SJSA1 (cell line): ENCODE data around the gene SF3A1. TPM values are rescaled to one million over a fixed set of nuclear protein-coding genes. Genes with fewer than 3 reads are reported as not detected.

Experiments
- DNase-seq, 2 experiments: peaks; one replicate each; pipeline ENCODE4 v3.0.0-alpha.2; 2015 to 2020; ENCODE audit warnings: low spot score in 2 of 2, low read depth in 1 of 2
- H3K27ac ChIP-seq: fragments of 250-450 bp; sonication (Bioruptor Pico); 2 replicates; pipeline ENCODE4 v1.5.1; 2020; ENCODE audit warnings: mild to moderate bottlenecking, moderate library complexity
- H3K27me3 ChIP-seq: fragments of 250-450 bp; sonication (Bioruptor Pico); replicated peaks from 2 replicates; pipeline ENCODE4 v1.5.1; 2020; ENCODE audit warnings: mild to moderate bottlenecking, moderate library complexity
- H3K36me3 ChIP-seq: fragments of 250-450 bp; sonication (Bioruptor Pico); 2 replicates; pipeline ENCODE4 v1.5.1; 2020; ENCODE audit warnings: mild to moderate bottlenecking
- H3K4me1 ChIP-seq: fragments of 250-450 bp; sonication (Bioruptor Pico); replicated peaks from 2 replicates; pipeline ENCODE4 v1.6.1; 2021; ENCODE audit warnings: mild to moderate bottlenecking
- H3K4me3 ChIP-seq: fragments of 250-450 bp; sonication (Bioruptor Pico); 2 replicates; pipeline ENCODE4 v1.5.1; 2020; ENCODE audit warnings: mild to moderate bottlenecking
- H3K9me3 ChIP-seq: fragments of 250-450 bp; sonication (Bioruptor Pico); replicated peaks from 2 replicates; pipeline ENCODE4 v1.5.1; 2020; ENCODE audit warnings: mild to moderate bottlenecking
- total RNA-seq: library from RNA; depleted of rRNA; stranded (reverse); fragments of >200 nt; shearing (Covaris generic); gene quantifications from 2 replicates; pipeline ENCODE4 v1.2.3, GENCODE V29; 2014

The SF3A1 gene
- total RNA-seq, 1 experiment from 2014 or later = 37.2 TPM

DNA sequence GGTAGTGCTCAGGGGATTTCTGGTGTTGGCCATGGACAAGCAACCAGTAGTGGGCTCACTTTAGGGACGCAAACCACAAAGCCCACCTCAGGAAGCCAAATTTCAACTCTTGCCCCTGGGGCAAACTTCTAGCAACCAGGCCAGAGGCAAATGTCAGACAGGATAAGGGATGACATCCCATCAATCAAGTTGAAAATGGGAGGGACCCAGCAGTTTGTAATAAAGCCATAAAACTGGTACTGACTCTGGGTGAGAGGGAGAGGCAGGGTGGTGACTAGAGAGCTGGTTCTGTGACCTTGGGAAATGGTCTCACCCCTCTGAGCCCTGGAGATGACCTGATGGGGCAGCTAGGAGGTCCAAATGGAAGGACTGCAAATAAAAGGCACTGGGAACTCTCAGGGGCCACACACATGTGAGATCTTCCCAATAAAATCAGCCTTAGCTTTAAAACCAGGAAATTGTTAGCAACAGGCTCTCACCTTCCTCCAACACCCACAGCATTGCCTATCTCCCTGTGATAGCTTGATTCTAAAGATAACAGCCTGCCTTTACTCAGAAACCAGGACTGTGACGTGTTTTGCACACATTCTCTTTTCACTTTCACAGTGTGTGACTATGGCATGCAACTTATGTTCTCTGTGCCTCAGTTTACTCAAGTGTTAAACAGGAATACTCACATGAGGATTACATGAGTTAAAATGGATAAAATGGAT, 23.5 kb downstream of the SF3A1 start:
- Histone ChIP-seq H3K4me3 (no peak overlapping the region), H3K9me3 (no peaks in the 10 kb centered on the region), H3K4me1 (0 out of 2 replicates have a peak, but pooled peaks cover 5% of the 10 kb centered on the region), H3K27ac (no peak overlapping the region), H3K36me3 (peaks cover 84% of the 10 kb centered on the region), H3K27me3 (no peaks in the 10 kb centered on the region)
- DNase-seq = no peak

DNA sequence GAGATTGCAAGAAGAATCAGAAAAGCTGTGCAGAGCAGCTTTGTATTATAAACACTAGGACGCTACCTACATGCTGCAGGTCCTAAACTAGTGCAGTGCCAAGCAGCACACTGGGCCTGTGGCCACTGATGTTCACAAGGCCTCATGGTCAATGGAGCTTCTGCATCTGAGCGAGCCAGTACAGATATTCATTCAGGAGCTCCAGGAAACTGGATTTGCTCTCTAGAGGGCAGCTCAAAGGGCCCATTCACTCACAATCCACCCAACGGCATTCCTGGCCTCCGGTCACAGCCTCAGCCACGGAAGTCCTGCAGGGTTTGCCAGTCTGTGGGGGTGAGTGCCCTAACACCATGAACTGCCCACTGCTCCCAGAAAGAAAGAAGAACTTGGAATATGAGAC, 24.1 kb downstream of the SF3A1 start:
- Histone ChIP-seq H3K9me3 (no peaks in the 10 kb centered on the region), H3K27me3 (no peaks in the 10 kb centered on the region), H3K4me3 (no peak overlapping the region), H3K4me1 (0 out of 2 replicates have a peak, but pooled peaks cover 5% of the 10 kb centered on the region), H3K36me3 (peaks cover 78% of the 10 kb centered on the region), H3K27ac (no peak overlapping the region)
- no peak for DNase-seq

DNA sequence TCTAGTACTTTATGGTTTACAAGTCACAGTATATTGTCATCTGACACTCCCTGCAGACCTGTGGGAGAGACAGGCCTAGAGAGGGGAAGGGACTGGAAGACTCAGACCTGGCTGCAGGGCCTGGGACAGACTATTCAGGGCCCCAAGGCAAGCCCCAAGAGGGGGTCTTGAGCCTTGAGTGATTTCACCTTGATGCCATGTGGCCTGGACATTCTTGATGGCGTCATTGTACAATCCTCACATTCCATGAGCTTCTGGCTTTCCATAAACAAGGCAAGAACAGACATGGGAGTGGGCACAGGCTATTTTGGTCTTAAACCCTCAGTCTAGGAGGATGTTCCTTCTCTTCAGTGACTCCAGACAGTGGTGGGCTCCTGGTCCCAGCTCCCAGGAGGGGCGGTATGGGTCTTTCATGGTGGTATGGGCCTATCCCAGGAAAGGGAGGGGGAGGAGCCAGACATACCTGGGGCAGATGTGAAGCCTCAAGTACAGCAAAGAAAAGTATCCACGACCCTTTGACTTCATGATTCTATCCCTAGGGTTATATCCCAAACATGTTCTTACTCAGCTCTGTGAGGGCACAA, 28.1 kb downstream of the SF3A1 start:
- peaks cover 3% of the 10 kb centered on the region for H3K9me3 ChIP-seq
- peaks cover 59% of the 10 kb centered on the region for H3K36me3 ChIP-seq
- no peak for DNase-seq
- H3K4me1 ChIP-seq = peaks cover 29% of the 10 kb centered on the region
- H3K4me3 ChIP-seq = no peak overlapping the region
- H3K27ac ChIP-seq = no peak overlapping the region
- no peaks in the 10 kb centered on the region for H3K27me3 ChIP-seq

DNA sequence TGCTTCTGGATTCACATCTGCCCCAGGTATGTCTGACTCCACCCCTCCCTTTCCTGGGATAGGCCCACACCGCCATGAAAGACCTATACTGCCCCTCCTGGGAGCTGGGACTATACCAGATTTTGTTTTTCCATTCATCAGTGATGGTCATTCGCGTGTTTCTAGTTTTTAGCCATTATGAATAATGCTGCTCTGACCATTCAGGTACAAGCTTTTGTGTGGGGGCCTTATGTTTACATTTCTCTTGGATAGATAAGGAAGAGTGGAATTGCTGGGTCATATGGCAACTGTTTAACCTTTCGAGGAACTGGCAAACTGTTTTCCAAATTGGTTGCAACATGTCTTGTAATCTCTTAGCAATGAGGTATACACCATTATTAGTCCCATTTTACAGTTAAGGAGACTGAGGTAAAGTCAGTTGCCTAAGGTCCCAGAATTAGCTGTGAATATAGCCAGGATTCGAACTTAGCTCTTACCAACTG, 28.8 kb downstream of the SF3A1 start:
- DNase-seq = no peak
- no peaks in the 10 kb centered on the region for H3K27me3 ChIP-seq
- no peak overlapping the region for H3K4me3 ChIP-seq
- H3K27ac ChIP-seq = no peak overlapping the region
- peaks cover 59% of the 10 kb centered on the region for H3K36me3 ChIP-seq
- peaks cover 29% of the 10 kb centered on the region for H3K4me1 ChIP-seq
- peaks cover 3% of the 10 kb centered on the region for H3K9me3 ChIP-seq

DNA sequence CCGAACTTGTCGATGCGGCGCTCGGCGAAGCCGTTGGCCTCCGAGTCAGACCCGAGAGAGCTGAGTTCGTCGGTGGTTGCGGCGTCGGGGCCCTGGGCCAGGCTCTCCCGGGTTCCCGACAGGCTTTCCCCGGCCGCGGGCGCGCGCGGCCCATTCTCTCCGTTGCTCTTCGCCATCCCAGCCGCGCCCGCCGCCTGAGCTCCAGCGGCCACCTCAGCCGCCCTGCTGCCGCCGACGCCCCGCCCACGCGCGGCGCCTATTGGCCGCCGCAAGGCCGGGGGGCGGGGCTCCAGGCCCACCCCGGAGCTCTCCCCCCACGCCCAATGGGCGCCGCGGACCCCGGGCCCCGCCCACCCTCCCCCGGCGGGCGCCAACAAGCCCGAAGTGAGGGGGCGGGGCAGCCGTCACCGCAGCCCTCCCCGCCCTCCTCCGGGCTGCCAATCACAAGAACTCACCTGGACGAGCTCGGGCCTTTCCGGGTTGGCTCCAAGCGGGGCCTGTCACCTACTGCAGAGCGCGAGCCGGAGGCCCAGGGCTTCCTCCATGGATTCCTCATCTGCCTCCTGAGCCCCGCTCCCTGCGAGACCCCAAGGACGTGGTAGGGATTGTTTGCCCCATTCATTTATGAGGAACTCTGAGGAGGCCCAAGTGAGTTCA, 29.9 kb downstream of the SF3A1 start, which contains the start of gene TBC1D10A:
Gene TBC1D10A (minus strand): TSS at position 236 of the 657 bp plus-strand sequence. CDS start 60 bp downstream, at position 176.
- Histone ChIP-seq H3K4me1 (peaks cover 29% of the 10 kb centered on the region), H3K36me3 (peaks cover 50% of the 10 kb centered on the region), H3K9me3 (peaks cover 3% of the 10 kb centered on the region), H3K27me3 (no peaks in the 10 kb centered on the region), H3K27ac (peak within 1 kb of the TSS; percentile 75), H3K4me3 (peak within 1 kb of the TSS; percentile 99)
- peak; percentile 82 to 88 for DNase-seq

DNA sequence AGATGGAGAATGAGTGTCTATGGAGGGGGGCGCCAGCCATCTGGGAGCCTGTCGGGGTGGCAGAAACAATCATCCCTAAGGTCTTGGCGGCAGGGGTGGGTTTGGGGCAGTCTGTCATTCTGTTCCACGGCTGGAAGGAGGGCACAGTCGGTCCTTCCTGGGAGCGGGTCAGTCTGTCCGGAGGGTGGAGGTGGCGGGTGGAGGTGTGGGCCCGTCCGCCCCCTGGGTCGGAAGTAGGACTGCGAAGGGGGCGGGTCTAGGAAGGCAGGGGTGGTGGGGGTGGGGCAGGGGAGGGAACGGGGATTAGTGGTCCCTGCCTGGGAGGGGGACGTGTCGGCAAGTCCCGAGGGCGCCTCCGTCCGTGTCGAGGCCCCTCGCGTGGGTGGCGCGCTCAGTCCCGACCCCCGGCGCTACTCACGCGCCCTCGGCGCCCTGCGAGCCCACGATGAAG, 30.4 kb downstream of the SF3A1 start:
- Histone ChIP-seq H3K27ac (peak overlapping the region; percentile 75), H3K27me3 (no peaks in the 10 kb centered on the region), H3K9me3 (peaks cover 3% of the 10 kb centered on the region), H3K36me3 (peaks cover 44% of the 10 kb centered on the region), H3K4me1 (peaks cover 29% of the 10 kb centered on the region), H3K4me3 (peak overlapping the region; percentile 99)
- peak in 1 of 2 experiments; percentile 55 for DNase-seq

DNA sequence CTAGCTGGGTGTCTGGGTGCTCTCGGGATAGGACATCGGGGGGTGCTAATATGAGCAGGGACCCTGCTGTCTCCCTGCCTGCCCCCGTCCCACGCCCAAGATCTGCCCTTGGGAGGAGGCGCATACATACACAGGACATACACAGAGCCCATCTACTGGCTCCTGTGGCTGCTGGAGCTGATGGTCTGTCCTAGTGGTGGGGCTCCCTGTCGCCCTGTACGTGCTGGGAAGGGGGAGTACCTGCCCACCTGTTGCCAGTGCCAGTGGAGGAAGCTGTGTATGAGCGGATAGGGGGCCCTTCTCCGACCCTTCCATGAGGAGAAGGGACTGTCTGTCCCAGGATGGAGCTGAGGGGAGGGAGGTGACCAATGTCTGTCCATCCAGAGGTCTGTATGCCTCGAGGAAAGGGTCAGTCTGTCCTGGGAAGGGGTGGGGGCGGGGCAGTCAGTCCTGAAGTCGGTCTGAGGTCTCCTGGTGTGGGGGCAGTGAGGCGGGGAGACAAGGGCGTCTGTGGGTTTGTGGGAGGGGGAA, 30.9 kb downstream of the SF3A1 start:
- H3K27me3 ChIP-seq = no peaks in the 10 kb centered on the region
- peak overlapping the region; percentile 99 for H3K4me3 ChIP-seq
- peaks cover 43% of the 10 kb centered on the region for H3K36me3 ChIP-seq
- H3K4me1 ChIP-seq = peaks cover 29% of the 10 kb centered on the region
- peaks cover 3% of the 10 kb centered on the region for H3K9me3 ChIP-seq
- peak in 1 of 2 experiments; percentile 26 for DNase-seq
- H3K27ac ChIP-seq = peak overlapping the region; percentile 14; the same call in 1 of the 2 replicates

DNA sequence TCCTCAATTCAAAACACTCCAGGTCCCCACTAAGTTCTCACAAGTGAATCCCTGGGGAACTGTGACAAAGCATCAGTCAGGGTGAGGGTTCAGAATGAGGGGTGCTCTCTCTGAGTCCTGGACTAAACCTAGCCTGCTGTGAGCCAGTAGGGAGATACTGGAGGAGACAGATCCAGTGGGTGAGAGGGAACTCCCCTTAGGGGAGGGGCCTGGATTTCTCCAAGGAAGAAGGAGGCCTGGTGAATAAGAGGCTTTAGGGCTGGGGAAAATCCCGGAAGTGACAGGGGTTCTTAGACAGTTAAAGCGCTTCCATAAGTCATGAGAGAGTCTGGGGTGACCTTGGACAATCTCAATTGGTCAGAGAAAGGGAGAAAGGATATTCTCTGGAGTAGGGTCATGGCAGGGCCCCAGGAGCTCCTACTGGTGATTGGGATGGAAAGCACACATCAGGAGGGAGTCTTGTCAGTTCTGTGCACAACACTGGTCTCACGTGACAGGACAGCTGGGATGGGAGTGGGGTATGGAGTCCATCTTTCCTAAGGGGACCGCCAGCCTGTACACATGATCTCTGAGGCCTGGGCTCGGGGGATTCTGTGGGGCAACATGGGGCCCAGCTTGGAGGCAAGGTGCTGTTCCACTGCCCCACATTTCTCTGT, 31.5 kb downstream of the SF3A1 start:
- Histone ChIP-seq H3K4me3 (peak overlapping the region; percentile 99), H3K36me3 (peaks cover 44% of the 10 kb centered on the region), H3K27me3 (no peaks in the 10 kb centered on the region), H3K4me1 (peaks cover 29% of the 10 kb centered on the region), H3K27ac (peak overlapping the region; percentile 14), H3K9me3 (peaks cover 3% of the 10 kb centered on the region)
- peak; percentile 69 to 79 for DNase-seq

DNA sequence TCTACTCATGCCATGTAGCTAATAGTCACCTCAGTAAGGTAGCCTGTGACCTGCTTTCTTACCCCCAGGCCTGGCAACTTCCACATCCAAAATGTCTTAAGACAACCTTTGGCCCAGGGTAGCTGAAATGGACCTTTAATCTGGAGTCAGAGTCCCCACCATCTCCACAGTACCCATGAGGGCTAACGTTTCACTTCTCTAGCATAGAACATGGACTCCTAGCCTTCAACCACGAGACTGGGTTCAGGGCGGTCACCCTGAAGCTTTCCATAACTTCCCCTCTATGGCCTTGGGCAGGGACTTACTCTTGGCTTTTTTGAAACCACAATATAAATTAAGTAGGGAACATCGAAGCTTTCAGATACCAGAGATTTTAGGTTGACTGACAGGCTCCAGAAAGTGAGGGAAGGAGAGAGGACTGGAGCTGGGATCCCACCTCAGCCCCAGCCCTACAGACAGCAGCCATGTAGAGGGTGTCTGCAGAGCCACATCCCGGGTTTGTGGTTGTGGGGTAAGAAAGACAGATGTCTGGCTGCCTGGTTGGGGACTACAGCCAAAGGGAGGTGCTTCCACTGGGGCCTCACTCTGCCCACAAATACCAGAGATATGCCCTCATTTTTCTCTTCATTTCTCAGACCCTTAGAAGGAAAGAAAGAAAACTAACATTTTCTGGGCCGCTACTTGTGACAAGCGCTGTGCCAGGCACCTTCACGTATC, 32.5 kb downstream of the SF3A1 start:
- peaks cover 47% of the 10 kb centered on the region for H3K36me3 ChIP-seq
- H3K27ac ChIP-seq = no peak overlapping the region
- no peak overlapping the region for H3K4me3 ChIP-seq
- H3K4me1 ChIP-seq = peaks cover 29% of the 10 kb centered on the region
- no peaks in the 10 kb centered on the region for H3K27me3 ChIP-seq
- peaks cover 3% of the 10 kb centered on the region for H3K9me3 ChIP-seq
- no peak for DNase-seq

DNA sequence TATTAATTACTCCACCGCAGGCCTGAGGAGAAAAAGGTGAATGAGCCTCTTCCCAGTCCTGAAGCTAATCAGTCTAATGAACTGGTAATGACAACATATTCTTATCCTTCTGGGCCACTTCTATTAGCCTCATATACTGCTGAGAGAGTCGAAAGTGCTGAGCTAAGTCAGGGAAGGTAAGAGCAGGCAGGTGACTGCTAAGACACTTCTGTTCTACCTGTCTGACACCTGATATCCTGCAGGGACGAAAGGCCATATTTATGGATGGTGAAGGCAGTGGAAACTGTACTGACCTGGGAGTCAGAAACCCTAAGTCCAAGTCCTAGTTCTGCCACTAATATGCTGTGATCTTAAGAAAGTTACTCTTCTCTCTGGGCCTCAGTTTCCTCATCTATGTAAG, 33.4 kb downstream of the SF3A1 start:
- Histone ChIP-seq H3K36me3 (peaks cover 44% of the 10 kb centered on the region), H3K9me3 (peaks cover 3% of the 10 kb centered on the region), H3K4me1 (peaks cover 24% of the 10 kb centered on the region), H3K27me3 (no peaks in the 10 kb centered on the region), H3K27ac (no peak overlapping the region), H3K4me3 (no peak overlapping the region)
- DNase-seq = no peak

DNA sequence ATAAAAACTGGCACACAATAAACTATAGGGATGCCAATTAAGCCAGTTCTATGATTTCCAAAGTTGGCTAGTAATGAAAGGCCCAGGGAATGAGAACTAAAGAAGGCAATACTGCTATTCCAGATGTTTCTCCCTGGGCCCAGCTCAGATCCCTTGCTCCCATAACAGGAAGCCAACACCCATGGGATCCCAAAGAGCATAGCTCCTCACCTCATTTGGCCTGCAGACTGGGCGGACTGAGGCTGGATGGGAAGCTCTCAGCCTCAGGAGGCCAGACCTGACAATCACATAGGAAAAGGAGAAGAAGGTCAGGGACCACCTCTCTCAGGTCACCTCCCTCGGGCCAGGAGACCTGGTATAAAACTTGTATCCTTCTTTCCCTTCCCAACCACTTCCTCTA, 35.2 kb downstream of the SF3A1 start:
- Histone ChIP-seq H3K9me3 (peaks cover under 1% of the 10 kb centered on the region), H3K27me3 (no peaks in the 10 kb centered on the region), H3K36me3 (peaks cover 41% of the 10 kb centered on the region), H3K27ac (no peak overlapping the region), H3K4me3 (no peak overlapping the region), H3K4me1 (peaks cover 33% of the 10 kb centered on the region)
- DNase-seq = no peak

DNA sequence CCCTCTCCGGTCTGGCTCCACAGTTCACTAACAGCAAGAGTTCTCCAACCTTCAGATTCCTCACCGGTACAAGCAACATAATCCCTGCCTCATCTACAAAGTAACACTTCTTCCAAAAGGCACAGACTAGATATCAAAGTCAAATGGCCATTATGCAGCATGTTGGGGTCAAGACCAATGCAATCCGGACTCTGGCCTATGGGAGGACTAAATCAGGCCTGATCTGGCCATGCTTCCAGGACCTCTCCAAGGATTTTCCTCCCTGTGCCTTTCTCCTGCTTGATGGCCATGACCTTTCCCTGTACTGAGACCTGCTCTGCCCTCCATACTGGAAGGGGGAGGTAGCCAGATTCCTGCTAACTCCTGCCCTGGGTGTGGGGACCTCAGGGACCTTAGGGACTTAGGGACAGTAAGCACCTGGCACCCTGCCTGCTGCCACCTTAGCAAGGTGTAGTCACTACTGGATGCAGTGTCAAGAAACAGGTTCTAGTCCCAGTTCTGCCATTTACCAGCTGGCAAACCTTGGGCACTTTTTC, 36.6 kb downstream of the SF3A1 start:
- no peak for DNase-seq
- Histone ChIP-seq H3K27me3 (no peaks in the 10 kb centered on the region), H3K27ac (no peak overlapping the region), H3K4me1 (peaks cover 37% of the 10 kb centered on the region), H3K36me3 (peaks cover 40% of the 10 kb centered on the region), H3K4me3 (no peak overlapping the region), H3K9me3 (no peaks in the 10 kb centered on the region)
